Measurements from ENCODE around the gene RAB5A.
"Not testable (repeated sequence)": the region's sequence is repeated elsewhere in the genome, so short reads cannot be mapped to it uniquely, and the experiment has no call there.

The RAB5A gene

GRCh38 chr3:19948226-19948591 lies 1.3 kb downstream of the RAB5A start:
- DNase-seq (ENCODE audit: low read depth) = no peak

GRCh38 chr3:19950316-19950715 lies 3.4 kb downstream of the RAB5A start:
- no peak for DNase-seq (ENCODE audit: low read depth)

GRCh38 chr3:19954676-19955075 lies 7.8 kb downstream of the RAB5A start:
- no peak for DNase-seq (ENCODE audit: low read depth)

GRCh38 chr3:19957354-19957753 lies 10.5 kb downstream of the RAB5A start:
- not testable (repeated sequence) for DNase-seq (ENCODE audit: low read depth)

- no peak for DNase-seq (ENCODE audit: low read depth)
These were observed 12.6 kb downstream of the RAB5A start for GRCh38 chr3:19959505-19959904.

- DNase-seq (ENCODE audit: low read depth) = no peak
These were observed 13.8 kb downstream of the RAB5A start for GRCh38 chr3:19960696-19961095.

GRCh38 chr3:19961960-19962359 lies 15.1 kb downstream of the RAB5A start:
- DNase-seq (ENCODE audit: low read depth) = no peak

GRCh38 chr3:19967208-19967607 lies 20.3 kb downstream of the RAB5A start:
- DNase-seq (ENCODE audit: low read depth) = no peak

GRCh38 chr3:19967812-19968211 lies 20.9 kb downstream of the RAB5A start:
- DNase-seq (ENCODE audit: low read depth) = no peak

GRCh38 chr3:19970327-19970726 lies 23.4 kb downstream of the RAB5A start:
- no peak for DNase-seq (ENCODE audit: low read depth)

GRCh38 chr3:19972054-19972453 lies 25.2 kb downstream of the RAB5A start:
- DNase-seq (ENCODE audit: low read depth) = peak; percentile 61

GRCh38 chr3:19988904-19989303 lies 42.0 kb downstream of the RAB5A start:
- not testable (repeated sequence) for DNase-seq (ENCODE audit: low read depth)

GRCh38 chr3:19994796-19995195 lies 47.9 kb downstream of the RAB5A start:
- DNase-seq (ENCODE audit: low read depth) = no peak

GRCh38 chr3:19997502-19997901 lies 50.6 kb downstream of the RAB5A start:
- DNase-seq (ENCODE audit: low read depth) = no peak

- DNase-seq (ENCODE audit: low read depth) = no peak
These were observed 55.0 kb downstream of the RAB5A start for GRCh38 chr3:20001932-20002331.

GRCh38 chr3:20007960-20008359 lies 61.1 kb downstream of the RAB5A start:
- DNase-seq (ENCODE audit: low read depth) = no peak

- DNase-seq (ENCODE audit: low read depth) = no peak
These were observed 61.7 kb downstream of the RAB5A start for GRCh38 chr3:20008646-20009045.

- no peak for DNase-seq (ENCODE audit: low read depth)
These were observed 65.3 kb downstream of the RAB5A start, which contains the start of gene PP2D1 for GRCh38 chr3:20012164-20012563. PP2D1 (minus strand) TSS chr3:20012264; CDS start chr3:20012072, 192 bp downstream.

- no peak for DNase-seq (ENCODE audit: low read depth)
These were observed 66.5 kb downstream of the RAB5A start for GRCh38 chr3:20013396-20013795.

- DNase-seq (ENCODE audit: low read depth) = no peak
These were observed 68.6 kb downstream of the RAB5A start for GRCh38 chr3:20015525-20015924.

- DNase-seq (ENCODE audit: low read depth) = not testable (repeated sequence)
These were observed 69.2 kb downstream of the RAB5A start for GRCh38 chr3:20016076-20016475.

GRCh38 chr3:20022954-20023622 lies 76.2 kb downstream of the RAB5A start:
- no peak for DNase-seq (ENCODE audit: low read depth)

GRCh38 chr3:20023623-20024405 lies 76.9 kb downstream of the RAB5A start:
- DNase-seq (ENCODE audit: low read depth) = no peak

- no peak for DNase-seq (ENCODE audit: low read depth)
These were observed 80.2 kb downstream of the RAB5A start for GRCh38 chr3:20027136-20027535.

Measured in HS-27A (cell line).